Measurements from ENCODE around the gene JAK2. TPM values are rescaled to one million over a fixed set of nuclear protein-coding genes. Genes with fewer than 3 reads are reported as not detected.

Gene JAK2
- total RNA-seq, 3 donors from 2014 or later = 28.8 to 46.9 (median 35.4) TPM

DNA sequence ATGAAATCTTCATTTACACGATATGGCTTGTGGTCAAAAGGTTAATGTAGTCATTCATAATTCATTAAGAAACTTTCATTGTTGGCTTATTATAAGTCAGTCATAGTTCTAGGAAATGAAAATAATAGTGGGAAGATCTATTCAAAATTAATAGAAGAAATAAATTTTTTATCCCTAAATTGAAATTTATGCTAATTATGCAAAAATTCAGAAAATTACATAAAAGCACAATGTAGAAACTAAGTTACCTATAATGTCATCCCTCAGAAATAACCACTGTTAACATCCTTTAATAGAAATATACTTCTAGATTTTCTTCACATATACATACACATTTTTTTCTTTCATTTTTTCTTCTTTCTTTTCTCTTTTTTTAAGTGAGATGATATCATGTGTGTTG, 15.9 kb upstream of the JAK2 start:
- TF ChIP-seq POLR2AphosphoS5 (IDR thresholded peaks at IDR 0.05) (no peak), POLR2A (IDR thresholded peaks at IDR 0.05) (no peak)
- TF ChIP-seq, protein P1, sequence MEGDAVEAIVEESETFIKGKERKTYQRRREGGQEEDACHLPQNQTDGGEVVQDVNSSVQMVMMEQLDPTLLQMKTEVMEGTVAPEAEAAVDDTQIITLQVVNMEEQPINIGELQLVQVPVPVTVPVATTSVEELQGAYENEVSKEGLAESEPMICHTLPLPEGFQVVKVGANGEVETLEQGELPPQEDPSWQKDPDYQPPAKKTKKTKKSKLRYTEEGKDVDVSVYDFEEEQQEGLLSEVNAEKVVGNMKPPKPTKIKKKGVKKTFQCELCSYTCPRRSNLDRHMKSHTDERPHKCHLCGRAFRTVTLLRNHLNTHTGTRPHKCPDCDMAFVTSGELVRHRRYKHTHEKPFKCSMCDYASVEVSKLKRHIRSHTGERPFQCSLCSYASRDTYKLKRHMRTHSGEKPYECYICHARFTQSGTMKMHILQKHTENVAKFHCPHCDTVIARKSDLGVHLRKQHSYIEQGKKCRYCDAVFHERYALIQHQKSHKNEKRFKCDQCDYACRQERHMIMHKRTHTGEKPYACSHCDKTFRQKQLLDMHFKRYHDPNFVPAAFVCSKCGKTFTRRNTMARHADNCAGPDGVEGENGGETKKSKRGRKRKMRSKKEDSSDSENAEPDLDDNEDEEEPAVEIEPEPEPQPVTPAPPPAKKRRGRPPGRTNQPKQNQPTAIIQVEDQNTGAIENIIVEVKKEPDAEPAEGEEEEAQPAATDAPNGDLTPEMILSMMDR (IDR thresholded peaks at IDR 0.05) = no peak
- no peak for DNase-seq (ENCODE audit: low spot score in 2 of 2)
- no peak overlapping the region for H3K27ac ChIP-seq
- no peaks in the 10 kb centered on the region for H3K9me3 ChIP-seq
- H3K4me3 ChIP-seq = no peak overlapping the region
- no peaks in the 10 kb centered on the region for H3K36me3 ChIP-seq
- intact Hi-C loops (cut with DNase I; ENCODE audit: low total_unique reads) = no loop called here
- no peaks in the 10 kb centered on the region for H3K4me1 ChIP-seq
- no peaks in the 10 kb centered on the region for H3K27me3 ChIP-seq

- Histone ChIP-seq H3K9me3 (no peaks in the 10 kb centered on the region), H3K4me3 (no peak overlapping the region), H3K4me1 (no peaks in the 10 kb centered on the region), H3K27ac (no peak overlapping the region), H3K27me3 (no peaks in the 10 kb centered on the region), H3K36me3 (no peaks in the 10 kb centered on the region)
- no peak for DNase-seq (ENCODE audit: low spot score in 2 of 2)
- TF ChIP-seq POLR2AphosphoS5 (IDR thresholded peaks at IDR 0.05) (no peak), POLR2A (IDR thresholded peaks at IDR 0.05) (no peak)
- TF ChIP-seq, protein P1 (IDR thresholded peaks at IDR 0.05) = no peak
- intact Hi-C loops (cut with DNase I; ENCODE audit: low total_unique reads) = no loop called here
Measured at GRCh38 chr9:4970970-4971641, 14.0 kb upstream of the JAK2 start.

DNA sequence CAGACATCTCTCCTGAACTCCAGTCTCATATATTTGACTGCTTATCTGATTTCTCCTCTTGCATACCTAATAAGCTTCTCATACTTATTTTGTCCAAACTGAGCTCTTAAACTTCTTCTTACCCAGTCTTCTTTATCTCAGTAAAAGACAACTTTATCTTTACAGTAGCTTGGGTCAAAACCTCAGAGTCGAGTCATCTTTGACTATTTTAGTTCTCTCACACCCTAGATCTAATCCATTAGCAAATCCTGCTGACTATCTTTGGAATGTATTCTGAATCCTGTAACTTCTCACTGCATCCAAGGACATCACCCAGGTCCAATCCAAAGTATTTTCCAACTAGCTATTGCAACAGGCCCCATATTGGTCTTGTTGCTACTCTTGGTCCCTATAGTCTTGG, 11.8 kb upstream of the JAK2 start:
- Histone ChIP-seq H3K4me1 (no peaks in the 10 kb centered on the region), H3K27ac (no peak overlapping the region), H3K27me3 (no peaks in the 10 kb centered on the region), H3K4me3 (no peak overlapping the region), H3K36me3 (no peaks in the 10 kb centered on the region), H3K9me3 (no peaks in the 10 kb centered on the region)
- intact Hi-C loops (cut with DNase I; ENCODE audit: low total_unique reads) = no loop called here
- no peak for DNase-seq (ENCODE audit: low spot score in 2 of 2)
- TF ChIP-seq POLR2A (IDR thresholded peaks at IDR 0.05) = no peak
- TF ChIP-seq POLR2AphosphoS5 (IDR thresholded peaks at IDR 0.05) = no peak
- TF ChIP-seq, protein P1 (IDR thresholded peaks at IDR 0.05) = no peak

GRCh38 chr9:4973902-4974301, 11.2 kb upstream of the JAK2 start:
- TF ChIP-seq, protein P1 (IDR thresholded peaks at IDR 0.05) = no peak
- no peak for TF ChIP-seq POLR2AphosphoS5 (IDR thresholded peaks at IDR 0.05)
- TF ChIP-seq POLR2A (IDR thresholded peaks at IDR 0.05) = no peak
- no peaks in the 10 kb centered on the region for H3K36me3 ChIP-seq
- H3K27me3 ChIP-seq = no peaks in the 10 kb centered on the region
- no peak overlapping the region for H3K27ac ChIP-seq
- no peak for DNase-seq (ENCODE audit: low spot score in 2 of 2)
- intact Hi-C loops (cut with DNase I; ENCODE audit: low total_unique reads) = no loop called here
- H3K9me3 ChIP-seq = no peaks in the 10 kb centered on the region
- no peaks in the 10 kb centered on the region for H3K4me1 ChIP-seq
- no peak overlapping the region for H3K4me3 ChIP-seq

- peak overlapping the region; percentile 26 to 46 for H3K27ac ChIP-seq
Measured at GRCh38 chr9:4979239-4979638, 5.8 kb upstream of the JAK2 start.

More at GRCh38 chr9:4979239-4979638, 5.8 kb upstream of the JAK2 start:
- Histone ChIP-seq H3K4me1 (no peaks in the 10 kb centered on the region), H3K36me3 (no peaks in the 10 kb centered on the region), H3K9me3 (no peaks in the 10 kb centered on the region), H3K27me3 (no peaks in the 10 kb centered on the region), H3K4me3 (no peak overlapping the region)
- TF ChIP-seq, protein P1 (IDR thresholded peaks at IDR 0.05) = no peak
- no peak for TF ChIP-seq POLR2AphosphoS5 (IDR thresholded peaks at IDR 0.05)
- TF ChIP-seq POLR2A (IDR thresholded peaks at IDR 0.05) = no peak
- DNase-seq (ENCODE audit: low spot score in 2 of 2) = no peak
- intact Hi-C loops (cut with DNase I; ENCODE audit: low total_unique reads) = no loop called here
